GM18505 (cell line): ENCODE measurements around the gene ZNF222.

Source experiments
- ATAC-seq: cut with Tn5 transposase; IDR thresholded peaks from one replicate; pipeline ENCODE4 v1.9.1; 2021; ENCODE audit not compliant: unreplicated experiment
- POLR2A ChIP-seq: IDR thresholded peaks from 4 replicates; pipeline ENCODE4 v1.6.1; 2011; ENCODE audit warnings: borderline replicate concordance; ENCODE audit not compliant: insufficient read depth, insufficient read length; ENCODE audit errors: extremely low read depth

The ZNF222 gene

DNA sequence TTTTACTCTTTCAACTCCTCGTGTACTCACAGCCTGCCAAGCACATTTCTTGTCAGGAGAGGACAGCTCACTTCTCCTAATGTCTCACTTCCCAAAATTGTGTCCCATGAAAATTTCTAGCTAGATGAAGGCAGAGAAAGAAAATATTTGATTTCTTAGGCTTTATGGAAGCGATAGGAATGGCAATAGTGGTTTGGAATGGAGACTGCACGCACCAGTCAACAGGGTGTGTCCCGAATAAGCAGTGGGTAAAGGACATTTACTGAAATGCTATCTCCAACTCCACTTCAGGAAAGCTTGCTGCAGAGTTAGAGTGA, 321 bp upstream of the ZNF222 start:
- TF ChIP-seq POLR2A, result no peak
- ATAC-seq, result no peak

- no peak for TF ChIP-seq POLR2A
- ATAC-seq, result no peak
Measured at GRCh38 chr19:44026622-44027021, 1.4 kb downstream of the ZNF222 start.

- no peak for TF ChIP-seq POLR2A
- ATAC-seq, result no peak
Measured at GRCh38 chr19:44032001-44032610, 6.9 kb downstream of the ZNF222 start.

GRCh38 chr19:44042147-44042546, 17.0 kb downstream of the ZNF222 start:
- ATAC-seq, result no peak
- TF ChIP-seq POLR2A, result no peak

DNA sequence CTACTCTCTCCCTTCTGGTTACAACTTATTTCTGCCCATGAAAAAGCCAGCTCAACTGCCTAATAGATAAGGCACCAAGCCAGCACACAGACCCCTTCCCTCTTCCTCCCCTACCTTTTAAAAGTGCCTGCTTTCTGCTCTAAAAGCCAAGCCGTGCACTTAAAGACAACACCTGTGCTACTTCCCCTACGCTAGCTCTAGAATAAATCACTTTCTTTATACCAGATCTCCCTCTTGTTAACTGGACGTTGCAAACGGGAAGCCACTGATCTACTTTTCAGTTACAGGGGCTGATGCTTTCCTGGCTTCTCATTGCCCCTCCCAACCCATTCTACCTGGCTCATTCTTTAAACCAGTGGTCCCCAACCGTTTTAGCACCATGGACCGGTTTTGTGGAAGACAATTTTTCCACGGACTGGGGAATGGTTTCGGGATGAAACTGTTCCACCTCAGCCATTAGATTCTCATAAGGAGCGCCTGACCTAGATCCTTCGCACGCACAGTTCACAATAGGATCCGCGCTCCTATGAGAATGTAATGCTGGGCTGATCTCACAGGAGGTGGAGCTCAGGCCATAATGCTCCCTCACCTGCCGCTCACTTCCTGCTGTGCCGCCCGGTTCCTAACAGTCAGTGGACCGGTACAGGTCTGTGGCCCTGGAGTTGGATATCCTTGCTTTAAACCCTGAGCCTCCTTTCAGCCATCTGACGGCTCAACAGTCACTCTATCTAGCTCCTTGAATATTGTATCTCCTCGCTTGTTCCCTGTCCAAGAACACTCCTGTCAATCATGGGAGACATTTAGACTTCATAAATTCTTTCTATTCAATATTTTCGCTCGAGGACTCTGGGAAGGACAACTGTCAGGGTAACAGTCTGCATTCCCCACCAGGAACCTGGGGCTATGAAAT, 25.8 kb downstream of the ZNF222 start:
- TF ChIP-seq POLR2A, result peak; percentile 44
- ATAC-seq, result peak; percentile 14

GRCh38 chr19:44051650-44052402, 26.6 kb downstream of the ZNF222 start, which contains the start of gene ZNF223:
Gene ZNF223, plus strand, starts transcription at chr19:44052036. Its CDS starts 3,141 bp downstream, at chr19:44055177.
- peak; percentile 52 for TF ChIP-seq POLR2A
- ATAC-seq, result peak; percentile 80

DNA sequence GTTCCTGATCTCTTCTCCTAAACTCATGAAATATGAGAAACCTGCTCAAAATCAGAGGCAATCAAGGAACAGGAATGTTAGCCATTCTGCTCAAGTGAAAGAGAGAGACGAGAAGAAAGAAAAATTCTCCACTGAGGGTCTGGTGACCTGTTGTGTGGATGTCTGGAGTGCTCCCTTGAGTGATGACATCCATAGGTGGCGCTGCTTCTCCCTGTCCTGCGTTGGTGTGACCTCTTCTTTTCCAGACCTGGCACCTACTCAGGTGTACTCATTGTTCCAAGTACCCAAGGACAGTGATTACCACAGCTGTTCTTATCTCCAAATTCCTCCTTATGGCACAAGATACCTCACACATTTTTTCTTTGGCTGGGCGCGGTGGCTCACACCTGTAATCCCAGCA, 30.7 kb downstream of the ZNF222 start:
- ATAC-seq, result no peak
- TF ChIP-seq POLR2A, result no peak

DNA sequence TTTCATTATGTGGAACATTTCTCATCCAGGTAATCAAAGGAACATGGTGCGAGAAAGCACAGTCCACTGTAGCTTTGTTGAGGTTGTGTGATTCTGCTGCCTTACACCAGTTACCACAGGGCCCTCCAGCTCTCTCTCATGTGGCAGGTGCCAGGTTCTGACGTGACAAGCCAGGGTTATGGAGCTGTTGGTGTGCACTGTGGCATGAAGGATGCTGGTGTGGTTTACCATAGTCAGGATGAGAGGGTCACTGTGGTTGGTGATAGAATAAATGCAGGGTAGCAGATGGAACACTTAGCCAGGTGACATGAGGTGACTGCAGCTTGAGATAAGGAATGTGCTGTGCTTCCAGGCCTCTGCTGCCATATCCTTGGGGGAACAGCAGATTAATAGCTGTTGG, 34.0 kb downstream of the ZNF222 start:
- no peak for ATAC-seq
- TF ChIP-seq POLR2A, result no peak

DNA sequence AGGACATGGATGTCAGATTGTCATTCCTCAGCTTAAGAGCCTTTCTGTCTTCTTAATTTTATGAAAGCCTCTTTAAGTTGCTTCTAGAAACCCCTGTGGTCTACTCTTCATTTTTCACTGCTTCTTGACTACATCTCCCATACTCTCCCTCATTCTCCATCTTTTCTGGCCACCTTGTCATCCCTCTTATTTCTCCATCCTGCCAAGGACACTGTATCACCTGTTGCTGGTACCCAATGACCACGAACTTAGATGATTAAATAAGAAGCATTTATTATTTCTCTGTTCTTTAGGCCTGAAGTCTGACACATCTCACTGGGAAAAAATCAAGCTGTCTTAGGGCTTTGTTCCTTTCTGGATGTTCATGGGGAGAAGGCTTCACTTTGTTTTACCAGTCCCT, 35.9 kb downstream of the ZNF222 start:
- no peak for ATAC-seq

DNA sequence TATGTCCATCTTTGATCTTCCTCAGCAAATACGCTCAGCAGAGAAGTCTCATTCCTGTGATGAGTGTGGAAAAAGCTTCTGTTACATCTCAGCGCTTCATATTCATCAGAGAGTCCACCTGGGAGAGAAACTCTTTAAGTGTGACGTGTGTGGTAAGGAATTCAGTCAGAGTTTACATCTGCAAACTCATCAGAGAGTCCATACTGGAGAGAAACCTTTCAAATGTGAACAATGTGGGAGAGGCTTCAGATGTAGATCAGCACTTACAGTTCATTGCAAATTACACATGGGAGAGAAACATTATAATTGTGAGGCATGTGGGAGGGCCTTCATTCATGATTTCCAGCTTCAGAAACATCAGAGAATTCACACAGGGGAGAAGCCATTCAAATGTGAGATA, 41.1 kb downstream of the ZNF222 start:
- no peak for TF ChIP-seq POLR2A
- ATAC-seq, result no peak

More for the DNA sequence above, 35.9 kb downstream of the ZNF222 start:
- no peak for TF ChIP-seq POLR2A

- TF ChIP-seq POLR2A, result no peak
Measured at GRCh38 chr19:44069415-44069814, 44.2 kb downstream of the ZNF222 start.

DNA sequence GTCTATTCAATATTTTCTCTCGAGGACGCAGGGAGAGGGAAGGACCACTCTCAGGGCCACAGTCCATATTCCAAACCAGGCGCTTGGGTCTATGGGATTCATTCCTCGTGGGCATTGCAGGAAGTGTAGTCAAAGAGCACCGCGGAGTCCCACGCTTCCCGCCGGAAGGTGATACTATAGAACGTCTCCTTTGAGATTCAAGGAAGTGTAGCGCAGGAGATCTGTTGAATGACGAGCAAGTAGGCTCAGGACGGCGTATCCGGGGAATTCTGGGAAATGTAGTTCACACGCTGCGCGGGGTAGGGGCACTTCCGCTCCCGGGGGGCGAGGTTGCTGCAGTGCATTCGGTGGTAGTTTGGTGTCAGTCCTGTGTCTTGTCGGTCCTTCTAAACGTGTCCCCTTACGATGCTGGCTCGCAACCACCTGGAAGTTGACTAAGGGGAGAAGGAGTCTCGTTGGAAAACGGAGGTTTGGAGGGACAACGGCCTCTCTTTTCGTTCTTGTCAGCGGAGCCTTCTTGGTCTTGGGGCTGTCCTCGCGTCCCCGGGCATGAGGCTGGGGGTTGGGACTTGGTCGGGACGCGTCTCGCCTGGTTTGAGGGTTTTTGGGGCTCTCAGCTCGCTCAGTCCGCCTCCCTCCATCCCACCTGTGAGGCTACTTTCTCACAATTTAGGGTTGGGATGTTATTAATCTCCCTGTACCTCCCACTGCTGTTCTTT, 46.8 kb downstream of the ZNF222 start, which contains the start of gene ZNF284:
TSS of gene ZNF284 (plus strand) at position 336 of the 719 bp plus-strand sequence. CDS start 4,231 bp downstream, outside the sequence.
- peak; percentile 97 for ATAC-seq
- peak; percentile 60 for TF ChIP-seq POLR2A

More at GRCh38 chr19:44069415-44069814, 44.2 kb downstream of the ZNF222 start:
- ATAC-seq, result no peak

GRCh38 chr19:44072543-44073401, 47.6 kb downstream of the ZNF222 start:
- ATAC-seq, result no peak
- no peak for TF ChIP-seq POLR2A

GRCh38 chr19:44076325-44076724, 51.1 kb downstream of the ZNF222 start:
- TF ChIP-seq POLR2A, result no peak
- no peak for ATAC-seq
